ENCODE measurements around the gene FLNA.

- TF ChIP-seq CTCF (IDR thresholded peaks at IDR 0.05): no peak
- TF ChIP-seq POLR2AphosphoS5 (IDR thresholded peaks at IDR 0.05; ENCODE audit: low read depth, low read length): no peak
- TF ChIP-seq TCF7L2 (IDR thresholded peaks at IDR 0.05; ENCODE audit: low read depth, low read length): no peak
- TF ChIP-seq REST (IDR thresholded peaks at IDR 0.05; ENCODE audit: insufficient read depth in 1 of 2, low read depth in 2 of 2, low read length in 1 of 2): no peak
- TF ChIP-seq SIN3A (IDR thresholded peaks at IDR 0.05; ENCODE audit: borderline replicate concordance, insufficient read depth, low read depth, low read length): no peak
Observed at GRCh38 chrX:154403858-154404257, 29.4 kb upstream of the FLNA start.
